GM19239 (cell line): ENCODE measurements around the gene AGBL4.

Source experiments
- DNase-seq: peaks from one replicate; pipeline ENCODE4 v3.0.0; 2011; ENCODE audit warnings: low spot score; ENCODE audit not compliant: insufficient read length
- FAIRE-seq: peaks from 2 replicates; lab custom pipeline; 2011; peaks lifted over from hg19 to GRCh38; lab: Jason Lieb, UNC

The AGBL4 gene

GRCh38 chr1:48649880-48650279 lies 1373.9 kb downstream of the AGBL4 start:
- no peak for DNase-seq
- no peak for FAIRE-seq

DNA sequence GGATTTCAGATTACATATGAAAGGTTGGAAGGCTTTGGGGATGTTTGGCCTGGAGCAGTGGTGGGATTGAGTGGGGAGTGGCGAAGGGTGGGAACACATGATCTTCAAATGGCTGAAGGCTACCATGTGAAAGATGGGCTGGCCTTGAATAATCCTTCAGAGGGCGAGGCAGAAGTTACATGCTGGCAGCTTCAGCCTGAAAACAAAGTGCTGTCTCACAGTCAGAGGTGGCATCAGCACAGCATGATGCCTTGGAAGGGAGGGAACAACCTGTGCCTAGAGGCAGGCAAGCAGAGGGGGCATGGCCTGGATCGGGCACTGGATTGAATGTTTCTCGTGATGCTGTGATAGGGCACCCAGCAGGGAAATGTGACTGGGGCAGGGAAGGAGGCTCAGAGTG lies 1377.9 kb downstream of the AGBL4 start:
- FAIRE-seq, result no peak
- DNase-seq, result no peak

- FAIRE-seq (no peak), DNase-seq (no peak)
Observed at GRCh38 chr1:48644905-48645605, 1378.7 kb downstream of the AGBL4 start.

- FAIRE-seq (no peak), DNase-seq (no peak)
Observed at GRCh38 chr1:48644190-48644900, 1379.4 kb downstream of the AGBL4 start.

DNA sequence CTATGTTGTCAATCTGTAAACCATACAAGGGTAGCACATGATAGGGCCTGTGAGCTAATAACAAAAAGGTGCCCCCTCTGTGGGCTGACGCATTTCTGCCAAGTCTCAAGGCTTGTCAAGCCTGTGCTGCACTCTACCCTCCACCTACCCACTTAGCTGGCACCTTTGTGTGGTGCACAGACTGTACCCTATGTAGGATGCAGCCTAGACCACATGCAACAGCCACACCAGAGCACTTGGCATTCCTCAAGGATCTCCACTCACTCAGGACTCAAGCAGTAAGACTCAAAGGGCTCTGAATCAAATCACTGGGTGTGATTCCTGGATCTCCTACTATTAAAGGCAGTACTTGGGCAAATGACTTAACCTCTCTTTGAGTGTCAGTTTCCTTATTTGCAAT lies 1380.6 kb downstream of the AGBL4 start:
- FAIRE-seq (no peak), DNase-seq (no peak)

DNA sequence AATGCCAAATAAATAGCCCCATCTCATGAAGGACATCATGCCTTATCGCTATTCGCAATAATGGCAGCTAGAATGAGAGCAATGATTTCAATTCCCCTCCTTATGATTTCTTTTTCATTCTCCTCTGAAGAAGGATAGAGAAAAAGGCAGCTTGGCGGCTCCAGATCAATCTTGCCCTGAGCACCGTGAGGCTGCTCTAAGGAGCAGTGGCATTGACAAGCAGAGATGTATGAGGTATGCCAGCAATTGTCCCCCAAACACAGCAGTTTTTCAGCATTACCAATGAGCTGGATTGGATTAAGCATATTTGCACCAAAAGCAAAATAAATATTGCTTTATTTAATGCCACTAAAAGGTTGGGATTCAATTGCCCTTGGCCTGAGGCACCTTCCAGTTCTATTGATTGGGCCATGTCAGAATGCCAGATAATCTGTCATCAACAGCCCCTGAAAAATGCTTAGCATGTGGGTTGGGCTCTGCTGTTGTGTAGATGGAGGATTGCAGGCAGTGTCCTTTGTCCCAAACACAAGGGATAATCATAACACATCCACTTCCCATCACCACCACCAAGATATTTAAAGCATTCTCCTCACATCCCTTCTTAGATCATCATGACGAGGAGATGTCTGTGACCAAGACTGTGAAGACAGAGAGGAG lies 1382.8 kb downstream of the AGBL4 start:
- FAIRE-seq (no peak), DNase-seq (no peak)

GRCh38 chr1:48629867-48630266 lies 1393.9 kb downstream of the AGBL4 start:
- DNase-seq (no peak), FAIRE-seq (no peak)

GRCh38 chr1:48627486-48627885 lies 1396.3 kb downstream of the AGBL4 start:
- DNase-seq, result no peak
- FAIRE-seq, result no peak

DNA sequence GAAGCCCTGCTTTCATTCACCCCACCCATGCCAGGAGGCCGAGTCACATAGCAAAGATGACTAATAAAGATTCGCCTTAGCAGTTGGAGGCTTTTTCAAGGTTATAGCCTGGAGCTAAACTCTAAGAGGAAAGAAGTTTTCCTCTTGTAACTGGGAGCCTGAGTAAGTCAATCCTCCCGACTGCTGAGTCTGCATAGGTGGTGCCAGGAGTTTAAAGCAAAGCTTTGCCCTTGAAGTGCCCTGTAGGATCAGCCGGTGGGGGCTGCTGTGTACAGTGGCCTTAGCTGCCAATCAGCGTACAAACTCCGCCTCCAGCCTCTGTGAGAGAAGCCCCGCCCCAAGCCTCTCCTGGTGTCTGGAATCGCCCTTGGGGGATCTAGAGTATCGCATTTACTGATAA lies 1404.2 kb downstream of the AGBL4 start:
- no peak for DNase-seq

DNA sequence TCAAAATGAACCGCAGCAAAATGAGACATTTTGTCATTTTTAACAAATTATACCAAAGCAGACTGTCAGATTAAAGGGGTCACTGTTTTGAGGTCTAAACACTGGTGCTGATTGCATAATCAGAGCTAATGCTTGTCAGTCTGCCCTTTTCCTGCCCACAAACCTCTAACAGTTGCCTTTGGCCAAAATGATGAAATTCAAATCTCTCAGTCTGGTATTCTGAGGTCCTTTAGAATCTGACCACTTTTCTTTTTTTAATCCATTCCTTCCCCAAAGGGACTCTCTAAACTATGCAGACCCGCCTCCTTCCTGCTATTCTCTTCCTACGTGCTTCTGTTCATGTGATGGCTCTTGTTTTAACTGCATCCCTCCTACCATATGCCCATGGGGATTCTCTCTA lies 1406.5 kb downstream of the AGBL4 start:
- no peak for FAIRE-seq
- no peak for DNase-seq

More for the DNA sequence above, 1404.2 kb downstream of the AGBL4 start:
- FAIRE-seq, result no peak

DNA sequence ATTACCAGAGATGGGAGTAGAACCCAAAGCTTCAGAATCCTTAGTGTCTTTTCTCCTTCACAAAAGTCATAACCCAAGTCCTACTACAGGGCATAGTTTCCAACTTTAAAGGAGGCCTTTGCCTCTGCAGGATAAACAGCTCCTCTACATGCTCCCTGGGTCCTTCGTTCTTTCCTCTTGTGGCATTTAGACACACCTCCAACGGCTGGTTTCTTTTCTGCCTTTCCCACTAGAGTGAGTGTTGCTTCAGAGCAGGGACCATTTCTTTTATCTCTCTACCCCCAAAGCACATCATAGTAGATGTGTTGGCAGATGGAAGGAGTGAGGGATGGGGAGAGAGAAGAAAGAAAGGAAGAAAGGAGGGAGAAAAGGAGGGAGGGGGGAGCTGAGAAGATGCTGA lies 1407.0 kb downstream of the AGBL4 start:
- FAIRE-seq, result no peak
- DNase-seq, result no peak

DNA sequence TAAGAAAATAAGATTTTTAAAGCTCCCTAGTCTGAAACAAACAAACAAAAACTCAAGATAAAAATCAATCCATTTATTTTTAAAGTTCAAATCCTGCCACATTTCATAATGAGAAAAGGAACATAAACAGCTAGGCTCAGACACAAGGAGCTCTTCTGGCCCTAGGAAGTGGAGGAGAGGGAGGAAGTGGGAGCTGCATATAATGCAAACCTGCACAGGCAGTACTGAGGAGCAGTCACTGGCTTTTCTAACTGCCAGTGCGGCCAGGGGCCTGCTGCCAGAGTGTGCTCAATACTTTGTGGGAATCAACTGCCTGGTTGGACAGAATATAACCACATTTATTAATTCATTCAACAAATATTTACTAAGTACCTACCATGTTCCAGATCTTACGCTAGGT lies 1411.9 kb downstream of the AGBL4 start:
- no peak for DNase-seq
- no peak for FAIRE-seq

DNA sequence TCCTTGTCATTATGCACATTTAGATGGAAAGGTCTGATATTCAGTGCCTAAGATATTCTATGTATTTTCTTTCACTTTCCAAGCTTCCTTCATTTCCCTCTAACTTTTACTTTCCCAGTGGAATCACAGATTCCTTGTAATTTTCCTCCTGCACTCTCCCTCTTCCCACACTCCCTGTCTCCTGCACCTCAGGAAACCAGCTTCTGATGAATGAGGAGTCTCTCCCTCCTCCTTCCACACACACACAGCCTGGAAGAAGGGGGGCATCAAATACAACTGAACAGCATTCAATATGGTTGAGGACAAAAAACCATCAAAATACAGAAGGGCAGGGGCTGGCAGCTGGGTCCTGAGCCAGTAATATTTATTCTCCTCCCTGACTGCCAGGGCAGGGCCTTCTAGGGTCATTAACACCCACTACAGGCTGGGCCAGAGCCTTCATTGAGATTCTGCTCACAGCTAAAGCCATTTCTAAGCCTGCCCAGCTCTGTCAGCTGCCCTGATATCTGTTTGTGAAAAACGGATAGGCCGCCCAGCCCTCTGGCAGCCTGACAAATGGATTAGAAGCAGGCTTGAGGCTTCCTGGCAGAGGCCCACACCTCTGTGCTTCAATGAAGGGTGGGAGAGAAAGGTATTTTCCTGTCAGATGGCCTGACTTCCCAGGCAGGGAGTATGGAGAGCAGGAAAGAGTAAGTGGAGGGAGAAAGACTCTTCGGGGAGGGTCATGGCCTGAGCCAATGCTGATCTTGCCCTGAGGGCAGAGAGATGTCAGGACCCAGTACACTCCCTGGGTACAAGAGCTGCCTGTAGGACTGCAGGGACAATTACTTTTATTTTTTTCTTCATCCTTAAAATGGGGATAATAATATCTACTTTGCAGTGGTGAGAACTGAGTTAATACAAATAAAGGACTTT lies 1412.9 kb downstream of the AGBL4 start:
- DNase-seq, result no peak
- FAIRE-seq, result no peak

DNA sequence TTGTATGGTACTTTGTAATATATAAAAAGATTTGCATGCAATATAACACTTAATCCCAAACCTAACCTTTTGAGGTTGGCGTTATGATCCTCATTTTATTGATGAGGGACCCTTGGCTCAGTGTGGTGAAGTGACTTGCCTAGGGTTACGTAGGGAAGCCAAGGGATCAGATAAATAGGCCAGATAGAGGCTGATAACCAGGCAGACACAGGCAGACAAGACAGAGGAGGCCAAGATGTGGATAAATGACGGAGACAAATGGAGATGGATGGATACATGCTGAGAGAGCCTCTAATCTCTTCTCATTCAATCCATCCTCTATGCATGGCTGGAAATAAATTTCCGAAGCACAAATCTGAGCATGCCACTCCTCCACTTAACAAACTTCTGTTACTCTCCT lies 1414.9 kb downstream of the AGBL4 start:
- FAIRE-seq (no peak), DNase-seq (no peak)

DNA sequence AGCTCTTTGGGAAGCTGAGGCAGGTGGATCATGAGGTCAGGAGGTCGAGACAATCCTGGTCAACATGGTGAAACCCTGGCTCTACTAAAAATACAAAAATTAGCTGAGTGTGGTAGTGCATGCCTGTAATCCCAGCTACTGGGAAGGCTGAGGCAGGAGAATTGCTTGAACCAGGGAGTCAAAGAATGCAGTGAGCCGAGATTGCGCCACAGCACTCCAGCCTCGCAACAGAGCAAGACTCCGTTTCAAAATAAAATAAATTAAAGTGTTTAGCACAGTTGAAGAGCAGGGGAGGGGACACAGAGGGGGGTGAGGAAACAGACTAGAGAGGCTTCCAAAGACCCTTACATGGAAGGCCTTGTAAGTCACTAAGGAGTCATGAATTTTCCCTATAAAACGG lies 1420.5 kb downstream of the AGBL4 start:
- FAIRE-seq (no peak), DNase-seq (no peak)

DNA sequence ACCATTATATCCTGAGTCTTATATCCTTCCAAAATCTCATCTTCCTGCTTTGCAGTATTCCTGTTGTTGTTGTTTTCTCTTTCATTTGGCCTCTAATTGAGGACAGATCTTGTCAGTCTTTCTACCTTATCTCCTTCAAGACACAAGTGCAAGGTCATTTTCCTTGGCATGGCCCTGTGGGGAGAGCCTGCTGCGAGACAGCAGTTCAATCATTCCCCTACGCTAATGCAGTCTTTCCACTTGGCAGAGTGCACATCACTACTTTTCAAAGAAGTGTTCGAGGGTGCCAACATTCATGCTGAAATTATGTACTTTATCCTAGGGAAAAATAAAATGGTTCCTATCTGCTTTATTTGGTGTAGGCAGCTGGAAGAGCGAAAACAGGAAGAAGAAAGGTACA lies 1421.4 kb downstream of the AGBL4 start:
- FAIRE-seq, result no peak
- no peak for DNase-seq

- FAIRE-seq, result no peak
Observed at GRCh38 chr1:48600182-48600581, 1423.6 kb downstream of the AGBL4 start.

GRCh38 chr1:48597663-48598062 lies 1426.1 kb downstream of the AGBL4 start:
- DNase-seq (no peak), FAIRE-seq (no peak)

More at GRCh38 chr1:48600182-48600581, 1423.6 kb downstream of the AGBL4 start:
- DNase-seq, result no peak

DNA sequence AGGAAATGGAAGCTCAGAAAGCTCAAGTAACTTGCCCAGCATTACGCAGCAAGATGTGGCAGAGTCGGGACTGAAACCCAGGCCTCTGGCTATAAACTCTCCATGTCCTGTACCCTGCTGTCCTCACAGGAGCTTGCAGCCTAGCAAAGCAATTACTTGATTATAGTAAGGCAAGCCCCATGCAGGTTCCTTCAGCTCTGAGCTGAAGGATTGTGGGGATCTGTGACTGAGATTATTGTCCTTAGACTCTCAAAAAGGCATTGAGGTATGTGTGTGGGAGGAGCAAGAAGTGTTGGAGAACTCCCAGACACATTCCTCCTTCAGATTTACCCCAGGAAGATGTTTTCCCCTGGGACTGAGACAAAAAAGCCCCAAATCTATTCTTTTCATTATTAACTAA lies 1427.7 kb downstream of the AGBL4 start:
- DNase-seq (no peak), FAIRE-seq (no peak)

- DNase-seq (no peak), FAIRE-seq (no peak)
Observed at GRCh38 chr1:48595613-48596012, 1428.1 kb downstream of the AGBL4 start.
